Activated T-cell treated with anti-CD3 and anti-CD28 coated beads, Interleukin-2, amount 50 U/mL, for 4 hours (primary cell): ENCODE results near the gene XYLB. TPM values are rescaled to one million over a fixed set of nuclear protein-coding genes. Genes with fewer than 3 reads are reported as not detected.

ENCODE experiments used
- ATAC-seq, 2 donors: fragments of 200-7000 bp; cut with Tn5 transposase; one replicate each; pipeline ENCODE4 v1.10.0; 2021
- DNase-seq: peaks from one replicate; pipeline ENCODE4 v3.0.0-alpha.2; 2020
- H3K27me3 Mint-ChIP-seq: one replicate; pipeline ENCODE4 v1.8.0; 2021; ENCODE audit warnings: low read depth, mixed read lengths
- H3K36me3 Mint-ChIP-seq: one replicate; pipeline ENCODE4 v1.8.0; 2022; ENCODE audit warnings: mixed read lengths; ENCODE audit not compliant: insufficient read depth
- H3K4me1 Mint-ChIP-seq: one replicate; pipeline ENCODE4 v1.8.0; 2021; ENCODE audit warnings: low read depth, mixed read lengths
- H3K4me3 Mint-ChIP-seq: one replicate; pipeline ENCODE4 v1.8.0; 2021; ENCODE audit warnings: mild to moderate bottlenecking, moderate library complexity, mixed read lengths
- H3K9me3 Mint-ChIP-seq: one replicate; pipeline ENCODE4 v1.8.0; 2021; ENCODE audit warnings: mixed read lengths
- total RNA-seq, 3 donors: library from RNA; stranded (reverse); gene quantifications; one replicate each; pipeline ENCODE4 v1.2.1, GENCODE V29; 2021

Gene XYLB
- total RNA-seq, 3 donors from 2014 or later: 4.2 to 6.4 (median 5.9) TPM

DNA sequence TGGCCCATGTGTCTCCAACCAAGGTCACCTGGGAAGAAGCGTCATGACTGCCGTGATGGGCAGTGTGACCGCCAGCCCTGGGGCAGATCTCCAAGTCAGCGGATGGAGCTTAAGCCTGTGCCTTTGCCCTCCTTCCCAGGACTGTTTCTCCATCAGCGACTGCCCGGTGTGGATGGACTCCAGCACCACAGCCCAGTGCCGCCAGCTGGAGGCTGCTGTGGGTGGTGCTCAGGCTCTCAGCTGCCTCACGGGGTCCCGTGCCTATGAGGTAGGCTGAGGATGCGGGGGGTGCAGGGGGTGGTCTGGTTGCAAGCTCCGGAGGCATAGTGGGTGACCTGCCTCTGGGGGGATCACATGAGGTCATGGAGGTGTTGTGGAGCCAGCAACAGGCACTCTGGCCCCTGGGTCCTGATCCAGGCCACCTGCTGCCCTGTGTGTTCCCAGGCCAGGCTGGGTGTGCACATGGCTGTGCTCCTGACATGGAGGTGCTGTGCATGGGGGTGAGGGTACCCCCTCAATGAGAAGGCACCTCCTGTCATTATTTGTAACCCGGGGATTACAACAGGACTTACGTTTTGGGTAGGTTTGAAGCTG lies 19.0 kb downstream of the XYLB start:
- ATAC-seq: no peak
- no peak overlapping the region for H3K4me3 Mint-ChIP-seq

DNA sequence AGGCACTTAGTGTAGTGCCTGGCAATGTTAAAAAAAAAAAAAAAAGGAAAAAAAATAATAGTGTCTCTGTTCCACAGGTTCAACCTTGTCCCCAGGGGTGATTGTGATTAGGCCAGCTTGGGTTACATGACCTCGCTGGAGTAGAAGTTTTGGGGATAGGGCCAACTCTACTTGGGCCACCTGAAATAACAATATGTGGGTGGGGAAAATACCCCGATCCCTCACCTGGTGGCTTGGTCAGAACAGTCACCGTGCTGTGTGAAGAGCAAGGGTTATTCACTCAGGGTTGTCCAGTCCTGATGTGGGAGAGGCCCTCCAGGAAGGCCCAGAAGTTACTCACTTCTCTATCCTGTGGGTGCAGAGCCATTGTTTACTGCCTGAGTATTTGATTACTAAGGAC lies 19.5 kb downstream of the XYLB start:
- peaks cover 9% of the 10 kb centered on the region for H3K4me1 Mint-ChIP-seq
- no peak overlapping the region for H3K4me3 Mint-ChIP-seq

More for the DNA sequence above, 19.0 kb downstream of the XYLB start:
- Mint-ChIP-seq H3K4me1 (peaks cover 9% of the 10 kb centered on the region), H3K9me3 (peaks cover 5% of the 10 kb centered on the region), H3K27me3 (no peaks in the 10 kb centered on the region), H3K36me3 (peaks cover 1% of the 10 kb centered on the region)
- no peak for DNase-seq

DNA sequence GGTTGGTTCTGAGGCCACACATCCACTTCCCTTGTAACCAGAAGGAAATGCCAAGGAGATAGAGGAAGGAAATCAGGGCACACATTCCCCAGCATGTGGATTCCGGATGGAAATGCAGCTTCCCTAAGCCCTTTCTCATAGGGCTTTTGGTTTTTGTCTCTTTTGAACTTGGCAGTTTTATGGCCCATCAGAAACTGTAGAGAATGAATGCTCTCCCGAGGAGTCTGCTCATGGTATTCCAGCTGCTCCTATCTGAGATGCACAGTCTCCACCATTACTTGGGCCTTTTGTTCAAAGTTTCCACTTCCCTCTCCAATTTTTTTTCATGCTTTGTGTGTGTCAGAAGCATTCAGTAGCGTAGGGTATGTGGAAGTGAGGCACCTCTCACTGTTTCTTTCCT lies 21.2 kb downstream of the XYLB start:
- Mint-ChIP-seq H3K27me3 (no peaks in the 10 kb centered on the region), H3K4me1 (peaks cover 9% of the 10 kb centered on the region), H3K4me3 (no peak overlapping the region), H3K36me3 (peaks cover 1% of the 10 kb centered on the region), H3K9me3 (peaks cover 5% of the 10 kb centered on the region)
- DNase-seq (no peak), ATAC-seq (no peak)

More for the DNA sequence above, 19.5 kb downstream of the XYLB start:
- ATAC-seq (no peak), DNase-seq (no peak)
- no peaks in the 10 kb centered on the region for H3K27me3 Mint-ChIP-seq
- peaks cover 1% of the 10 kb centered on the region for H3K36me3 Mint-ChIP-seq
- H3K9me3 Mint-ChIP-seq: peaks cover 5% of the 10 kb centered on the region

DNA sequence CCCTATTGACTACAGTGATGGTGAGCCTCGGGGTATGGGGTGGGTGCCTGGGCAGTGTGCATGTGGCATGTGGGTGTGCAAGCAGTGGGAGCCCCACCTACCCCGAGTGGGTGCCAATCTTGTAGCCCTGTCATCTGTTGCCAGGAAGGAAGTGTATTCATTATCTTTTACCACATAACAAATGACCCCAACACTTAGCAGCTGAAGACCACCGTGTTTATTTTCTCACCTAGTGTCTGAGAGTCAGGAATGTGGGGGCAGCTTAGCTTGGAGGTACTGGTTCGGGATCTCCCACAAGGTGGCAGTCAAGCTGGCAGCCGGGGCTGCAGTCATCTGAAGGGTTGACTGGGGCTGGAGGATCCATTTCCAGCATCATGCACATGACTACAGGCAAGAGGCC lies 21.7 kb downstream of the XYLB start:
- Mint-ChIP-seq H3K4me1 (peaks cover 14% of the 10 kb centered on the region), H3K9me3 (peaks cover 5% of the 10 kb centered on the region), H3K4me3 (no peak overlapping the region), H3K27me3 (no peaks in the 10 kb centered on the region), H3K36me3 (peaks cover 1% of the 10 kb centered on the region)
- no peak for DNase-seq
- no peak for ATAC-seq

DNA sequence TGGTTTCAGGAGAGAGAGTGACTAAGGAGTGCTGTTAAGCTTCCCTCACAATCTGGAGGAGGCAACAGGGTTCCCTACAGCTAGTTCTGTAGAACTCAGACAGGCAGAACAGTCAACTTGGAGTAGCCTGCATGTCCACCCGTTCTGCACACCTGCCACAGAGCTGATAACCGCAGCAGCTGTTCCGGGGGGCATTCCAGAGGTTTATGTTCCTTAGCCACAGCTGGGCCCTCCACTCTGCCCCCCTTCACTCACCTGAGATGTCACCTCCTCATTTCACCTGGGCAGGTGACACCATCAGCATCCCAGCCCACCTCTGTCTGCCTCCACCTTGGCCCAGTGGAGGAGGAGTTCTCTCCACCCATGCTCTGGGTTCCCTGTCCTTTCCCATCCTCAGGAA lies 22.6 kb downstream of the XYLB start:
- ATAC-seq (no peak), DNase-seq (no peak)
- H3K36me3 Mint-ChIP-seq: peaks cover 1% of the 10 kb centered on the region
- H3K27me3 Mint-ChIP-seq: no peaks in the 10 kb centered on the region
- H3K4me1 Mint-ChIP-seq: peaks cover 19% of the 10 kb centered on the region
- no peak overlapping the region for H3K4me3 Mint-ChIP-seq
- peaks cover 5% of the 10 kb centered on the region for H3K9me3 Mint-ChIP-seq

DNA sequence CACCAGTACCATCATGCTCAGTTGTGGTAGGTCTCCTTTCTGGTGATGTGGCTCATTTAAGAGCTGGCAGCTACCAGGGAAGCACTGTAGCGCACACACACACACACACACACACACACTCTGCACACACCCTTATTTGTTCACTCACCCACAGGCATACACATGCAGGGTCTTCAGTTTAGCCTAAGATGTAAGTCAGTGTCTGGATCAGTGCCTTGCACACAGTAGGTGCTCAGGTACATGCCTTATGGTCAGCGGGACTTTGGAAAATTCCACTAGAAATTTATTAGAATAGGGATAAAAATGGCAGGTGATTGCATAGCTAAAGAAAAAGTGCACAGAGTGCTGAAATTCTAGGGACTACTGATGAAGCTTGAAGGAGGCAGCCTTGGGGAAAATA lies 23.6 kb downstream of the XYLB start:
- ATAC-seq: no peak
- Mint-ChIP-seq H3K27me3 (no peaks in the 10 kb centered on the region), H3K4me3 (no peak overlapping the region), H3K36me3 (peaks cover 1% of the 10 kb centered on the region), H3K4me1 (peaks cover 23% of the 10 kb centered on the region), H3K9me3 (peaks cover 5% of the 10 kb centered on the region)
- DNase-seq: no peak

DNA sequence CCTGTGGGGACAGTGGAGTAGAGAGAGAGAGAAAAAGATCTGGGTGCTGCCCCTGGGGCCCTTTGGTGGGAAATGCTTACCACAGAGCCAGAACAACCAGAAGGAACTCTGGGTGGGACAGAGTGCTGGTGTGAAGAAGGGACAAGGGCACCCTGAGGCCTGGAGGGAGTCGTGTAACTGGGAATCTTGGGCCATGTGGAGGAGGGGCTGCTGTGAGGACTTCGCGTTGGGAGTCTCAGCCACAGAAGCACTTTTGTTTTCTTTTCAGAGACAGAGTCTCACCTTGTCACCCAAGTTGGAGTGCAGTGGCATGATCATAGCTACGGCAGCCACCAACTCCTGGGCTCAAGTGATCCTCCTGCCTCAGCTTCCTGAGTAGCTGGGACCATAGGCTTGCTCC lies 24.3 kb downstream of the XYLB start:
- H3K4me1 Mint-ChIP-seq: peaks cover 27% of the 10 kb centered on the region
- no peaks in the 10 kb centered on the region for H3K27me3 Mint-ChIP-seq
- H3K4me3 Mint-ChIP-seq: no peak overlapping the region
- peaks cover 1% of the 10 kb centered on the region for H3K36me3 Mint-ChIP-seq
- H3K9me3 Mint-ChIP-seq: peaks cover 5% of the 10 kb centered on the region
- DNase-seq (no peak), ATAC-seq (no peak)

DNA sequence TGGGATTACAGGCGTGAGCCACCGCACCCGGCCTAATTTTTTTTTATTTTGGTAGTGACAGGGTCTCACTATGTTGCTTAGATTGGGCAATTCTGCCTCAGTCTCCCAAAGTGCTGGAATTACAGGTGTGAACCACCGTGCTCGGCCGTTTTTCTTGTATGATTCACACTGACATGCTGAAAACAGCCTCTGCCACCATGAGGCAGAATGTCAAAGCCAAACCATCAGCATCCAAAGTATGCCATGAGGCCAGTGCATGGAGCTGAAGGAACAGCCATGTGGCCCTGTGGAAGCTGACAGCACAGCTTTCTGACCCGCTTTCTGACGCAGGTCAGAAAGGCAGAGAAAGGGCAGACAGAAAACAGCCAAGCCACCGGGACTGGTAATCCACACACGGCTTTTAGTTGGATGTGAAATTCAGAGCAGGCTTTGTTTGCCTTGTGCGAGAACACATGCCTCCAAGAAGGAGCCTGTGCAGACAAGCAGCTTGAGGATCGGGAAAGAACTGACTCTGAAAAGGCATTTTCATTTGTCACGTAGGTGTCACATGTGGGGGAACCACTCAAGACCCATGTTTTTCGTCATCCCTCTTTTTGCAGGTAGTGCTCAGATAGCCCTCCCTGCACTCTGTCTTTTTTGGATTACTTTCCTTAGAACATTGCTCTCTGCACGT lies 25.1 kb downstream of the XYLB start:
- Mint-ChIP-seq H3K36me3 (peaks cover 1% of the 10 kb centered on the region), H3K4me1 (peaks cover 27% of the 10 kb centered on the region), H3K9me3 (peaks cover 5% of the 10 kb centered on the region), H3K4me3 (no peak overlapping the region), H3K27me3 (no peaks in the 10 kb centered on the region)
- DNase-seq (no peak), ATAC-seq (no peak)

DNA sequence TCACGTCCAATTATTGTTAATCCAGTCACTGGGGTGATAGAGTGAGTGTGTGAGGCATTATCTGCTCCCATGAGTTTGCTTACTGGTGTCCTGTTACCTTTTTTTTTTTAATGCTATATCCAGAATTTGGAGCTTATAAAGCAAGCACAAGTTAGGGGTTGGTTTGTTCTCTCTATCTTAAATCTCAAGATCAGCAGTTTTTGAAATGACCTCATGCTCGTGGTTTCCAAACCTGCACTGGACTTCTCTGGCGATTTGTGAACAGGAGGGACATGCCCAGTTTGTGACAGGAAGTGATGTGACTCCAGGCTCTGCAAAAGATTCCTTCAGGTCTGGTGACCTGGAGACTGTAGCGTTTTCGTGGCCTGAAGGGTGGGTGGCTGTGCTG lies 25.6 kb downstream of the XYLB start:
- no peak for DNase-seq
- ATAC-seq: no peak
- Mint-ChIP-seq H3K4me1 (peaks cover 27% of the 10 kb centered on the region), H3K27me3 (no peaks in the 10 kb centered on the region), H3K9me3 (peaks cover 5% of the 10 kb centered on the region), H3K36me3 (no peaks in the 10 kb centered on the region), H3K4me3 (no peak overlapping the region)

DNA sequence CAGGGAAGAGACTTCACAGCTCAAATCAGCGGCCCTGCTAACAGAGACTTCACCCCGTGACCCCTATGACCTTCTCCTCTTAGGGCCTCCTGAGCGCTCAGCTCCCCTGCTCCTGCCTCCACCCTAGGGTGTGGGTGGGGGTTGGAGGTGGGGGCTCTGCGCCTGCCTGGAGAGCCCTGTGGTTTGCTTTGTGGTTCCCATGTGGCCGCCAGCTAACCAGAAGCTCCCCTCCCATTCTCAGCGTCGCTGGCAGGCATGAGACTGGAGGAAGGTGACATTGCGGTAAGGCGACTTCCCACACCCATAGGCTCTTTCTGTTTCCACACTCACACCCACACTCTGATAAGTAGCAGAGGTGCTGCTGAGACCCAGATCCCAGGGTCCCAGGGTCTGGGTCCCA lies 27.6 kb downstream of the XYLB start:
- Mint-ChIP-seq H3K36me3 (peaks cover 4% of the 10 kb centered on the region), H3K9me3 (no peaks in the 10 kb centered on the region), H3K27me3 (no peaks in the 10 kb centered on the region)

DNA sequence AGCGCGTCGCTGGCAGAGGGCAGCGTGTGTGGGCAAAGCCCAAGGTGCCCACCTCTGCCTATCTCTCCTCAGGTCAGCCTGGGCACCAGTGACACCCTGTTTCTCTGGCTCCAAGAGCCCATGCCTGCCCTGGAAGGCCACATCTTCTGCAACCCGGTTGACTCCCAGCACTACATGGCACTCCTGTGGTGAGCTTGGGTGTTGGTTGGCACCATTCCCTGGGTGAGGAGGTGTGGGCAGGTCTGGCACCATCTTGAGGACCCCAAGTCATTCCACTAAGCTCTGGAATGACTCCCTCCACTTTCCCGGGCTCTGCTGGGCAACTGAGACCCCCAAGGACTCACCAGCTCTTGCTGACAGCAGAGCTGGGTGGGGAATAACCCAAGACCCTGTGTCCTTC lies 28.5 kb downstream of the XYLB start:
- no peak for ATAC-seq
- Mint-ChIP-seq H3K4me3 (no peak overlapping the region), H3K27me3 (no peaks in the 10 kb centered on the region), H3K4me1 (peaks cover 27% of the 10 kb centered on the region), H3K9me3 (no peaks in the 10 kb centered on the region), H3K36me3 (peaks cover 6% of the 10 kb centered on the region)
- DNase-seq: no peak

More for the DNA sequence above, 27.6 kb downstream of the XYLB start:
- Mint-ChIP-seq H3K4me3 (peak overlapping the region; percentile 3), H3K4me1 (peaks cover 27% of the 10 kb centered on the region)
- DNase-seq: no peak
- peak; percentile 69 to 79 for ATAC-seq

DNA sequence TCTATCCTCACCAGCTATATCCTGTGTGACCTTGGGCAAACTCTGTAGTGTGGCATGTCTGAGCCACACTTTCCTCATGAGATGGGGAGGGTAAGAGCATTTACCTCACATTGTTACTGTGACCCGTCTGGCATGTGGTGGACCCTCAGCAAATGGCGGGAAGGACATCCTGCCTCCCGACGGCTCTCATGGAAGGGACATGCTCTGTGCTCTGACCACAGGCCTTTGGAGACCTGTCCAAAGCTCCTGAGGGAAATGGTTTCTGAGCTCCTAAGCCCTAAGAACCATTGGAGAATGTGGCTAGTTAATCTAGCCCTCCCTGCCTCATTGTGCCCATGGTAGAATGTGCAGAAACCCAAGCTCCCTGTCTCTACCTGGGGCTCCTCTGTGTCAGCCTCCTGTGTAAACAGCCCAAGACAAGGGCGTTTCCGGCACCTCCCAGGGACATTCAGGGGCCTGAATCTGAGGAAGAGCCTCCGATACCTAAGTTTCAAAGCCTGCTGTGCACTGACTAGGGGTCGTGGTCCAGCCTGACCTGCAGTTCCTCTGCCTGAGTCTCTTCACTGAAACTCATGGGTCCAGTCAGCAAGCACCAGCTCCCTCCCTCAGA lies 29.0 kb downstream of the XYLB start:
- H3K4me3 Mint-ChIP-seq: no peak overlapping the region
- DNase-seq (no peak), ATAC-seq (no peak)
- peaks cover 27% of the 10 kb centered on the region for H3K4me1 Mint-ChIP-seq
- no peaks in the 10 kb centered on the region for H3K9me3 Mint-ChIP-seq
- H3K36me3 Mint-ChIP-seq: peaks cover 7% of the 10 kb centered on the region
- no peaks in the 10 kb centered on the region for H3K27me3 Mint-ChIP-seq

DNA sequence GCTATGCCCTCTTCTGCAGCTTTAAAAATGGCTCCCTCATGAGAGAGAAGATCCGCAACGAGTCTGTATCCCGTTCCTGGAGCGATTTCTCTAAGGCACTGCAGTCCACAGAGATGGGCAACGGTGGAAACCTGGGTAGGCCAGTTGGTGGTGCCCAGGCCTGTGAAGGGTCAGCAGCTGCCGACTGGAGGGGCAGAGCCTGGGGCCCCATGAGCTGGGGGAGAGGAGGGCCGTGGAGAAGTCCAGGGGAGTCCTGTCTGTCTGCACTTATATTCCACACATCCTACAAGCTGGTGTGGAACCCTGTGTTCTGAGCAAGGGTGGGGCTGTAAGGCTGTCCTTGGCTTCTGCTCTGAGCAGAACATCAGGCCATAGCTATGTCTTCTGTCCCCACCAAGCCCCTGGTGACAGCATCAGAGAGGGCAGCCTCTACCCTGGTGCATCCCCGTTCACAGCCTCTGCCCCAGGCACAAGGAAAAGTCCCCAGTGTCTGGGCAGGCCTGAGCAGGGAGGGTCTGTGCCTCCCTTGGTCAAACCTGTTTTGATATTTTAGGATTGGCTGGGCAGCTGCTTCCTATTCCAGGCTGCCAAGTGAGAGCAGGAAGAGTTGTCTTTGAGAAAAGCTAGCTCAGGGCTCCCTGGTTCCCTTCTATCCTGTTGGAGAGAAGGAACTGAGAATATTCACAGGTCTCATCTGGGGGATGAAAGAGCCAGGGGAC lies 29.7 kb downstream of the XYLB start:
- Mint-ChIP-seq H3K4me3 (no peak overlapping the region), H3K9me3 (peaks cover 3% of the 10 kb centered on the region), H3K36me3 (peaks cover 9% of the 10 kb centered on the region), H3K4me1 (peaks cover 27% of the 10 kb centered on the region), H3K27me3 (no peaks in the 10 kb centered on the region)
- DNase-seq: no peak
- ATAC-seq: no peak

DNA sequence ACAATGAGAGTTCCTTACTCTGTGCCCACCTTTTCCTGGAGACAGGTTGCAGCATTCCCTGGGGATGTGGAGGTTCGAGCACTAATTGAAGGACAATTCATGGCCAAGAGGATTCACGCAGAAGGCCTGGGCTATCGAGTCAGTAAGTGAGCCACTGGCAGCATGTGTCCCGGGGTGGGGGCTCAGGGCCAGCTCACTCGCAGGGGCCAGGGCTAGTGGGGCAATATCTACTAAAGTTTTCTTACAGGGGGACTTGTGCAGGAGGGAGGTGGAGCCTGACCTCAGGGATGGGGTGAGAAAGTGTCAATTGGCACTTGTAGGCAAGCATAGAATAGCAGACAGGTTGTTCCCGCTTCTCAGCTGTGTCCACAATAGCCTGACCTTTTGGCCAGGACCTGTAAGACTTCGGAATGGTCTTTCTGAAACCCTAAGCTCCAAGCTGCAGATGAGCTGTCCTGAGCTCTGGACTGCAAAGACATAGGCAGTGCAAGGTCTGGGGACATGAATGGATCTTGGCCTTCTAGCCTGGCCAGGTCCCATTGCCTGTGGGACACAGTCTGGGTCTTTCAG lies 32.7 kb downstream of the XYLB start:
- H3K4me3 Mint-ChIP-seq: no peak overlapping the region
- peaks cover 9% of the 10 kb centered on the region for H3K9me3 Mint-ChIP-seq
- H3K4me1 Mint-ChIP-seq: peaks cover 12% of the 10 kb centered on the region
- DNase-seq: no peak
- ATAC-seq: no peak
- no peaks in the 10 kb centered on the region for H3K27me3 Mint-ChIP-seq
- H3K36me3 Mint-ChIP-seq: peaks cover 12% of the 10 kb centered on the region
